ENCODE measurements around the gene NQO2. TPM values are rescaled to one million over a fixed set of nuclear protein-coding genes. Genes with fewer than 3 reads are reported as not detected.
A peak's percentile ranks its signal among the peaks of the same experiment; 100 is the strongest.
"Not testable (repeated sequence)": the region's sequence is repeated elsewhere in the genome, so short reads cannot be mapped to it uniquely, and the experiment has no call there.

Gene NQO2
- polyA plus RNA-seq, 4 donors: 24.0 to 81.8 (median 60.3) TPM

GRCh38 chr6:3011592-3011991 is 11.9 kb downstream of the NQO2 start:
- DNase-seq (ENCODE audit: low read depth in 4 of 4, low spot score in 3 of 4): no peak

GRCh38 chr6:3013486-3013885 is 13.8 kb downstream of the NQO2 start:
- DNase-seq (ENCODE audit: low read depth in 4 of 4, low spot score in 3 of 4): no peak

DNA sequence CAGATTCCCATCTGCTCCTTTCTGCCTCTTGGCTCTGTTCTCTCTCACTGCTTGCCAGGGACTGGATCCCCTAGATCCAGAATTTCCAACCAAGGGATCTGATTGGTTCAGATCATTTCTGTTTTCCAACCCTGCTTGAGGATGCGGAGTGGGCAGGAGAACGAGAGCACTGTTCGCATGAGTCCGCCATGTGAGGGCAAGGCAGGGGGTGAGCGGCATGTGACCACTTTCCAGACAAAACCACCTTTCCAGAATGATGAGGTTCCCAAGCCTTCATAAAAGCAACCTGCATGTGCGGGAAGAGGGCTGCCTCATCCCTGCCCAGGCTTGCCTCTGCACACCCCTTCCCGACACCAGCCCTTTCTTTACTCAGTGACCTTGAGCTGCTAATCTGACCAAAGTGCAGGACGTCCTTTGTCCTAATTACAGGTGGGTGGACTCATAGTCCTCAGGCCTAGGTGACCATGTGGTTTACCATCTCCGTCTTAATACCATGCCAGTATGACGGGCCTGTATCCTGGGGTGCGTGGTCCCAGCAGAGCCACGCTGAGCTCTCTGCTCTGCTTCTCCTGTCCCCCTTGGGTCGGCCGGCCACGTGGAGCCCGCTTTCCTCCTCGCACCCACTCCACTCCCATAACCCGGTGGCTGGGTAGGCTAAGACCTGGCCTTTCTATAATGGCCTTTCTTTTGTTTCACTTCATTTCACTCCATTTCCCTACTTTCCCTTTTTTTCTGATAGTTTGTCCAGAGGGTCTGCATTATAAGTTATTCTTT is 14.4 kb downstream of the NQO2 start:
- no peak for DNase-seq (ENCODE audit: low read depth in 4 of 4, low spot score in 3 of 4)

DNA sequence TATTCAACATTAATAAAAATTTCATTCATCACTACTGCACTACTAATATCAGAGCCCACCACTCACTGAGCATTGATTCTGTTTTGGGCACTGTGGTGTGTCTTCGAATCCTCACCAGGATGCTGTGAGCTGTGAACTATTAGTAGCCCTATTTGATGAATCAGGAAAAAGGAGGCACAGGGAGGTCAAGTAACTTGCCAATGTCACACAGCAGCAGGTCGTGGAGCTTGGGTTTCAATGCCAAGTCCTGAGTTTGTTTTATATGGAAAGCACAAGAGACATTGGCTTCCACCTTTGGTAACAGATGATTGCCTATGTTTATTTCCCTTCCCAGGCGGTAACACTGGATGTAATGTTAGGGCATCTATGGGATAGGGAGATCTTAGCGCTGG is 15.0 kb downstream of the NQO2 start:
- no peak for DNase-seq (ENCODE audit: low read depth in 4 of 4, low spot score in 3 of 4)

- no peak for DNase-seq (ENCODE audit: low read depth in 4 of 4, low spot score in 3 of 4)
These were observed 15.4 kb downstream of the NQO2 start for GRCh38 chr6:3015144-3015543.

DNA sequence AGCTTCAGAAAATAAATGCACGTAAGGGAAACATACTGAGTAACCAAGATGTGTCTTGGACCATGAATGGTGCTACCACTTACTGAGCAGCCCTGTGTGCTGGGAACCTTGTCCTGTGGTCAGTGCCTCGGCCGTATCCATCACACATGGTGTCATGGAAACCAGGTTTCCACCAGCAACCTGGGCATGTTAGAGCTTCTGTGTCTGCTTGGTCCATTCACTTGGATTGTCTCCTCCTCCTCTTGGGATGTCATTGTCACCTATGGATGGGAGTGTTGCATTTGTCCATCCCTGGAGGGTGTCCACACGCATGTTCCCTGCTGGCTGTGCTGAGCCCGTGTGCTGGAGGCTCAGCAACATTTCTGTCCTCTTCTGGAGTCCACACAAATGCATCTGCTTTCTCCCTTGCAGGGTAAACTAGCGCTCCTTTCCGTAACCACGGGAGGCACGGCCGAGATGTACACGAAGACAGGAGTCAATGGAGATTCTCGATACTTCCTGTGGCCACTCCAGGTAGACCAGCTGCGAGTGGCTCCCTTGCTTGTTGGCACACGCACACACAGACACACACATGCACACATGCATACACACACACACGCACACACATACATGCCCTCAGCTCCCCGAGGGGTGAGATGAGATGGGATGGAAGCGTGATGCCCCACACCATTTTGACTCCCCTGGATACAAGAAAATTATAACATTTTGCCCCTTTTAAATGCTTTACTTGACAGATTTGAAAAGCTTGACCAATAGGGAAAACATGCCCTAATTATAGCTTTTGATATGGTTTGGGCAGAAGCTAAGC is 17.0 kb downstream of the NQO2 start:
- DNase-seq (ENCODE audit: low read depth in 4 of 4, low spot score in 3 of 4): no peak

DNA sequence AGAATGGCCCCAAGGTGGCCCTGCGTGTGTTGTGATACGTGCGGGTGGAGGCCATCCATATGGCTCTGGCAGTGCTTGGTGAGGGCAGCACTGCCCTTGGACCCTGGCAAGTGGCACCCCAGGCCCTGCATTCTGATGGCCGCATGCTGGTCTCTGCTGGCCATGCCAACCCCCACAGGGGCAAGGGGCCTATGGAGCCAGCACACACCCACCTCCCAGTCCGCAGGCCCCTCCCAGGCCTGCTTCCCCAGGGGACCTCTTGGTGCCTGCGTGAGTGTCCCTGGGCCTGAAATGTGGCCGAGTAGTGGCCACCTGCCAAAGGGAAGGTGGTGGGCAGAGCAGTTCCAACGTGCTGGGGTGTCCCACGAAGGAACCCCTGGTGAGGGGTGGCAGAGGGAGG is 17.6 kb downstream of the NQO2 start:
- DNase-seq (ENCODE audit: low read depth in 4 of 4, low spot score in 3 of 4): no peak

DNA sequence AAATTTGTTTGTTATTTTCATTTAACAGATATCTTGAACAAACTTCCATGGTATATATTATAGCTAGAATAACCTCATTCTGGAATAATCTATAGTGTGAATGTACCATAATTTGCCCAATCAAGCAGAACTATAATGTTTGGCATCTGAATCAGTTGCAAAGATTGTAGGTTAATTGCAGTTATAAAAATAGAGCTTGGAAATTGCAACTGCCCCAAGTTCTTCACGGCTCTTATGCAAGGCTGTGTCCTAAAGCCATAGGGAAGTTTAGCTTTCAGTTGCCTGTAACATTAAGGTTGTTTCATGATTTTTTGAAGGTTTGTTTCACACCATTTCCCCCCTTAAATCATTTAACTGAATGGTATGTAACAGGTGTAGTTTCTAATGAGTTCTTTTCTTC is 19.4 kb downstream of the NQO2 start:
- DNase-seq (ENCODE audit: low read depth in 4 of 4, low spot score in 3 of 4): no peak

DNA sequence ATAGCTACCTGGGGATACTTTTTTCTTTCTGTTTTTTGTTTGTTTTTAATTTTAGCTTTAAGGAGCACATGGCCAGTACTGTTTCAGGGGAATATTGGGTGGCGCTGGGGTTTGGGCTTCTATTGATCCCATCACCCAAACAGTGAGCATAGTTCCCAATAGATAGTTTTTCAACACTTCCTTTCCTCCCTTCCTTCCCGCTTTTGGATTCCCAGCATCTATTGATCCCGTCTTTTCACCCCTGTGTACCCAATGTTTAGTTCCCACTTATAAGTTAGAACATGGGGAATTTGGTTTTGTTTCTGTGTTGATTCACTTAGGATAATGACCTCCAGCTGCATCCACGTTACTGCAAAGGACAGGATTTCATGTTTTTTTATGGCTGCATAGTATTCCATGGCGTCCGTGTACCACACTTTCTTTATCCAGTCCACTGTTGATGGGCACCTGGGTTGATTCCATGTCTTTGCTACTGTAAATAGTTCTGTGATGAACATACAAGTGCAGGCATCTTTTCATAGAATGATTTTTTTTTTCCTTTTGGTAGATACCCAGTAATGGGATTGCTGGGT is 20.1 kb downstream of the NQO2 start:
- no peak for DNase-seq (ENCODE audit: low read depth in 4 of 4, low spot score in 3 of 4)

- DNase-seq (ENCODE audit: low read depth in 4 of 4, low spot score in 3 of 4): not testable (repeated sequence)
These were observed 21.4 kb downstream of the NQO2 start for GRCh38 chr6:3020976-3021598.

- DNase-seq (ENCODE audit: low read depth in 4 of 4, low spot score in 3 of 4): no peak
These were observed 23.3 kb downstream of the NQO2 start for GRCh38 chr6:3022765-3023662.

GRCh38 chr6:3023663-3024483 is 24.2 kb downstream of the NQO2 start:
- DNase-seq (ENCODE audit: low read depth in 4 of 4, low spot score in 3 of 4): peak in 1 of 4 donors; percentile 24

DNA sequence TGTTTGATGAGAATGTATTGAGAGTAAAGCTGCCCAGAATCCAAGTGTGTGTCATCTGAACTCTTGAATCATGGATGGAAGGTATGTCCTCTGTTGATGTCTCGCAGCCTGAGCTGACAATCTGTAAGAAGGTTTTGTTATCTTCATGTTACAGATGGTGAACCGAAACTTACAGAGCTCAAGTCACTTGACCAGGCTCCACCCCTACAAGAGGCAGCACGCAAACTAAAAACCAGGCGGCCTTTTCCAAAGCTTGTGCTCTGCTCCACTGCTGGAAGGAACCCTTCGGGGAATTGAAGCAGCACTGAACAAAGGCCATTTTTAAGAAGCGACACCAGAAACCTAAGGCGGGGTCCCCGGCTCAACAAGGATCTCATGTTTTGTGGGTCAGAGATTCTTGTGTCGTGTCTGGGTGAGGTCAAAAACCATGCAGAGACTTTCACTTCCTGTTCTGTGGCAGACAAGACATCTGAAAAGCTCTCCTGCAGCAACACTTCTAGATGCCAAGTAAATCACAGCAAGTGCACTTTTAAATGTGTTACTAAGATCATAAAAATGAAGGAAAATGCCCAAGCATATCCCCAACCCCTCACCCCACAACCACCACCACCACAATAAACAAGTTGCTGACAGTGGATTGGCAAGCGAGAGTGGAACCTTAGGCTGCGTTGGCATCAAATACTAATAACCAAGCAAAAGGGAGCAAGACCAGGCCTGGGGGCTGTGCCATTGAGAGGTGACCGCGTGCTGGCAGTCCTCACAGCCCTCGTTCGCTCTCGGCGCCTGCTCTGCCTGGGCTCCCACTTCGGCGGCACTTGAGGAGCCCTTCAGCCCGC is 27.3 kb downstream of the NQO2 start:
- DNase-seq (ENCODE audit: low read depth in 4 of 4, low spot score in 3 of 4): no peak

GRCh38 chr6:3028156-3028555 is 28.5 kb downstream of the NQO2 start:
- not testable (repeated sequence) for DNase-seq (ENCODE audit: low read depth in 4 of 4, low spot score in 3 of 4)

DNA sequence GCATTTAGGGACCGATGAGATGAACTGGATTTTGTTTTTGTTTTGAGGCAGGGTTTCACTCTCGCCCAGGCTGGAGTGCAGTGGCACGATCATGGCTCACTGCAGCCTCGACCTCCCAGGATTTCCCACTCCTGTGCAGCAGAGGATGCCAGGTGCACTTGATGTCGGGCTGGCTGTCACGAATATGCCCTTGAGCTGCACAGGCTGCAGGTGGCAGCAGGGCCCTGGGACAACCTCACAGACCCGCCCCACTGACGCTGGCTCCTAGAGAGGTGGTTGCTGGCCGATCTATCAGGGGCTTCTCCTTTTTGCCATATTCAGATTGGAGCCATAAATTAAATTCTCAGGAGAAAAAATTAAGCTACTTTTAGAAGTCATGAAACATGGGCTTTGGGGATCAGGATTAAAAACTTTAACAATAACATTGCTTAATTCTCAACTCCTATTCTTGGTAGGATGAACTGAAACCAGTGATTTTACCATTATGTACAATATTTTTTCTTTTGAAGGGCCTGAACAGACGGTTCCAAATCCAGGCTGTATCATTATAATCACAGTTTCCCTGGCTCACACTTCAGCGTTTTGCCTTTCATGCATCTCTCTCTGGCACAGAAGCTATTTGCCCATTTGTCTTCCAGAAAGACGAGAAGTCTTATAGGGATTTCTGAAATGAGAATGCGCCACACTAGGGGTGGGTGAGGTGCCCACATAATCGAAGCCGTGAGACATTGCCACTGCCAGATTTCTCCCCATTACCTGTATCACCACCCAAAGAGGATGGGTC is 32.4 kb downstream of the NQO2 start:
- no peak for DNase-seq (ENCODE audit: low read depth in 4 of 4, low spot score in 3 of 4)

DNA sequence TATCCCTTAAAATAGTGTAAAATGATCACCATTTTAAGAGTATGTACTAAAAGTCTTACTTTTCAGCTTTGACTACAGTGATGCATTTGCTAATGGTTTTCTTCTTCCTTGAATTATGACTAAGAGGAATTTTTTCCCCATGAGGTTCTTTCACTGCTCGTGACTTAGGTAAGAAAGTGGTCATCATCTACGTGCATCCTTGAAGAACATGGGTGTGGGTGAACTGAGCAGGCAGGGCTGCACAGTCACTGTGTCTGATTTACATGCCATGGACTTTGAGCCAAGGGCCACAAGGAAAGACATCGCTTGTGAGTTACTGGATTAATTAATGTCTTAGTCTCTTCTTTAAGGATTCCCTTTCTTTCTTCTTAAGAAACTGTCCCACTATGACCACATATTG is 33.3 kb downstream of the NQO2 start:
- DNase-seq (ENCODE audit: low read depth in 4 of 4, low spot score in 3 of 4): no peak

DNA sequence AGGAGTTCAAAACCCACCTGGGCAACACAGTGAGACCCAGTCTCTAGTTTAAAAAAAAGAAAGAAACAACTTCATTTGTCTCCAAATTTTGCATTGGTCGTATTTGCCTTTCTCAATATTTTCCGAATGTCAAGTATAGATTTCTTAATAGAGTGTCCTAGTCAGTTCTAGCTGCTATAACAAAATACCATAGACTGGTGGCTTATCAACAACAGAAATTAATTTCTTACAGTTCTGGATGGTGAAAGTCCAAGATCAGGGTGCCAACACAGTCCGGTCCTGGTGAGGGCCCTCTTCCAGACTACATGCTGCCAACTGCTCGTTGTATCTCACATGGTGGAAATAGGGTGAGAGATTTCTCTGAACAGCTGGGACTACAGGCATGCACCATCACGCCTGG is 34.0 kb downstream of the NQO2 start:
- DNase-seq (ENCODE audit: low read depth in 4 of 4, low spot score in 3 of 4): no peak

DNA sequence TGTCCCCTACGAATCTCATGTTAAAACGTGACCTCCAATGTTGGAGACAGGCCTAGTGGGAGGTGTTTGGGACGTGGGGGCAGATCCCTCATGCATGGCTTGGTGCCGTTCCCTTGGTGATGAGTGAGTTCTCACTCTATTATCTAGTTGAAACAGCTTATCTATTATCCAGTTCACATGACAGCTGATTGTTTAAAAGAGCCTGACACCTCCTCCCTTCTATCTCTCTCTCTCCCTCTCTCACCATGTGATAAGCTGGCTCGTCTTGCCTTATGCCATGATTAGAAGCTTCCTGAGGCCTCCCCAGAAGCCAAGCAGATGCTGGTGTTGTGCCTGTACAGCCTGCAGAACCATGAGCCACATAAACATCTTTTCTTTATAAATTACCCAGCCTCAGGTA is 35.7 kb downstream of the NQO2 start:
- DNase-seq (ENCODE audit: low read depth in 4 of 4, low spot score in 3 of 4): no peak
